Measurements from ENCODE around the gene COL27A1.

- TF ChIP-seq POLR2A (IDR thresholded peaks at IDR 0.05; ENCODE audit: low read length): no peak
- TF ChIP-seq GATA1 (IDR thresholded peaks at IDR 0.05; ENCODE audit: low read depth, low read length): no peak
Observed at GRCh38 chr9:114344188-114344566, 188.8 kb downstream of the COL27A1 start.

Data from erythroblast (primary cell).